DMS53 (cell line): ENCODE results near the gene RNF141.

ENCODE experiments used
- DNase-seq: peaks from one replicate; lab custom pipeline; 2025; lab: John Stamatoyannopoulos, UW

The RNF141 gene

DNA sequence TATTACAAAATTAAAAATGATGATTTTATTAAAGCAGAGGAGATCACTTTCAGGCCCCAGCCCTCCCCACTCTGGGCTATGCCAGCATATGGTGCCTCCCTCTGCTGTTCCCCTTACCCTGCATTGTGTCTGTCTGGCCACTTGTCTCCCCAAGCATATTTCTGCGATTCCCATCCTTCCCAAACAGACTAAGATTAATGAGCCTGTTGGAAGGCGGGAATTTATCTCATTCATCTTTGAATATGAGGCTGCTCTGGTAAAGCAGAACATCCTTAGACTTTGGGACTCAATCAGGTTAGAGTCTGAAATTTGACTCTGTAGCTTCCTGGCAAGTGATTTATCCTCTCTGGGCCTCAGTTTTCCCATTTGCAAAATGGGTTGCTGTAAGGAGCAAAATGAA, 60.2 kb downstream of the RNF141 start:
- no peak for DNase-seq

DNA sequence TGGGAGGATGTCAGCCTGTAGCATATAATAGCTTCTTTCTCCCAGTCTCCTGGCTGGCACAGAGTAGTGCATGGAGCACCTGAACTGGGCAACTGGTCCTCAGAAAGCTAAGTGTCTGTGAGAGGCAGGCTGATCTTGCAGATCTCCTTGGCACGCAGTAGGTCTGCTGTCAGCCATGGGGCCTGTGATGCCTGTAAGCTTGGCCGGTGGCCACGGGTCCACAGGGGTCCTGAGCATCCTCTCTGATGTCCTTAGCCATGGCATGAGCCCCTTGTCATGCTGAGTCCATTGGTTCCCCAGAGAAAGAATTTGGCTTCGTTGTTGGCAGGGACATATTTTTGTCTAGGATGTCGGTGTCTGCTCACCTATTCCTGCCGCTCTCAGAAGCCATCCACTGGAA, 61.0 kb downstream of the RNF141 start:
- DNase-seq: no peak

DNA sequence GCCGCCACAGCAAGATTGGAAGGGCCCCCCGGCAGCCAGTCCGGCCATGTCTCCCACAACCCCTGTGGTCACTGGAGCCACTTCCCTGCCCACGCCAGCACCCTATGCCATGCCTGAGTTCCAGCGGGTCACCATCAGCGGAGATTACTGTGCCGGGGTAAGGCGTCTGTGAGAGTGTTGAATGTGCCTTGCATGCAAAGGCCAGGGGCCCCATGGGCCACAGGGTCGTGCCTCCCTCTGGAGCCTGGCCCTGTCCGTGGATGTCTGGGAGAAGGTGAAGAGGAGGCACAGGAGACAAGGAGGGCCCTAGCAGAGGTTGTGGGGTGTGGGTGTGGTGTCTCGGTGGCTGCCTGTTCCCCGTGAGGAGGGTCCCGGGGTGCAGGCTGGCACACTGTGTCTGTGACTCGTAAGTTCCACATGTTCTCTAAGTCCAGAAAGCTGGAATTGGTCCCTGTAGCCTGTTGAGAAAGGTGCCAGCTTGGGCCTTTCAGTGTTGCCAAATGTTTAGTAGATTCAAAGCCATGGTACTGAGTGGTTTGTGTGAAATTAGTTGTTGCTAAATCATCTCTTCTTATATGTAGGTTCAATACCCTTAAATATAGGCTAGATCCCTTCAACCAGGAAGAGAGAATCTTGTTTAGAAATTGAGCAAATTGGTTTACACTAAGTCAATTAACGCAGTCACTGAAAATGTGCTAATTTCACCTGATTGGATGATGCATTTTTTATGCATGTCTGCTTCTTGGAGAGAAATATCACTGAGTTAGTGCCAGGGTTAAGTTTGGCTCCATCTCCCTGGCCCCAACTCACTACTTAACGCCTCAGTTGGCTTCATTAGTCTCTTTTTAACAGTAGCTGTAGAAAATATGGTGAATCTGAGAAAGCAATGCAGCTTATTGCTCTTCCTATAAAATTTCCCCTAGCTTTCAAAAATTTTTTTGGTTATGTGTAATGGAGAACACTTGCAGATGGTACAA, 62.1 kb downstream of the RNF141 start:
- no peak for DNase-seq

DNA sequence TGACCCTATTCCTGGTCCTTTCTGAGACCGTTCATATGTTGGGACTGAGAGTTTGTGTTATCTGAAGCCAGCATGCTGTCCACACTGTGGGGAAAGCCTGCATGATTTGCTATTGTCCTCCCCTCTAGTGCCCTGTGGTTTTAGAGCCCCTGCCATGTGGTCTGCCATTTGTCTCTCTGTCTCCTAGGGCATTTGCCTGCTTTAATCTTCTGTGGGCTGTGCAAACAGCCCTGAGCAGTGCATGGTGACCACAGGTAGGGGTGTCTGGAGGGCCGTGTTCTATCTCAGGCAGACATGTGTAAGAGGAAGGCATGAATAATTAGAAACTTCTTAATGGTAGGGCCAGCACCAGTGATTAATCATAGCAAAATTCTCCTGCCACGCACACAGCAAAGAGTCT, 62.9 kb downstream of the RNF141 start:
- DNase-seq: no peak

DNA sequence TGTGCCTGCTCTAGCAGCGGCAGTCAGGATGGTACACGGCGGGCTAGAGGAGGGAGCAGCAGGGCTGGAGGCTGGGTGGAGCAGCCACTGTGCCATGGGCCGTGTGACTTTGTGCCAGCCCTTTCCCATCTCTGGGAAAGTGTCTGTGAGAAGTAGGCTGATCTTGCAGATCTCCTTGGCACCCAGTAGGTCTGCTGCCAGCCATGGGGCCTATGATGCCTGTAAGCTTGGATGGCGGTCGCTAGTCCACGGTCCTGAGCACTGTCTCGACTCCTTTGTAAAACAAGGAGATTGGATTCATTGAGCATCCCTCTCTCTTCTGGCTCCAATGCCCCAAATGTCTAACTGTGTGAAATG, 63.3 kb downstream of the RNF141 start:
- no peak for DNase-seq

DNA sequence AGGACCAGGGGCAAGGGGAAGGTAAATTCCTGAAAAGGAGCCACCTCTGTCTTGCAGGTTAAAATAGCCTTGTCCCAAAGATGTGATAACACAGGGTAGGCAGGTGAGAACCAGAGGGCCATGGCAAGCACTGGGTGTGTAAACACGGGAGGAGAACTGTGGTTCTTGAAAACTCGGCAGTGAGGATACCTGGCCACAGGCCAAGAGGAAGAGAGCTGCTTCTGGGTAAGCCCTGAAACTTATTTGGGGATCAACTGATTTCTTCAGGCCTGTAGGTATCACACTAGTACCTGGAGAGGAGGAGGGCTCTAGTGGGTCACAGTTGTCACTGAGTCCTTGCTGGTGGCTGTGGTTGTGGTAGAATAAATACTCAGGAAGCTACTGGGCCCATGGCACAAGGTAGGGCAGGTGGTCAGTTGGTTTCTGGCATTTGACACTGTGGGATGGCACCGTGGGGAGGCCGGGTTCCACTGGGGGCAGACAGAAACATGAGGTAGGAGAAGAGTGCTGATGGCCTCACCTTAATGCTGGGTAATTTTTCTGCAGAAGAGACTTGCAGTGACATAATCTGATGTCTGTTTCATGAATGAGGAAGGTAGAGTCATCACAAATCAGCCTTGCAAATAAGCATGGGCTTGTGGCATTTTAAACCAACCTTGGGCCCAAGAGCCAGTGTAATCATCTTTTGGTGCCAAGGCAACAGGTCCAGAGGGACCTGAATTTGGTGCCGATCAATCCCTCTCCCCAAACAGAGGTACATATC, 63.9 kb downstream of the RNF141 start:
- peak; percentile 11 for DNase-seq

DNA sequence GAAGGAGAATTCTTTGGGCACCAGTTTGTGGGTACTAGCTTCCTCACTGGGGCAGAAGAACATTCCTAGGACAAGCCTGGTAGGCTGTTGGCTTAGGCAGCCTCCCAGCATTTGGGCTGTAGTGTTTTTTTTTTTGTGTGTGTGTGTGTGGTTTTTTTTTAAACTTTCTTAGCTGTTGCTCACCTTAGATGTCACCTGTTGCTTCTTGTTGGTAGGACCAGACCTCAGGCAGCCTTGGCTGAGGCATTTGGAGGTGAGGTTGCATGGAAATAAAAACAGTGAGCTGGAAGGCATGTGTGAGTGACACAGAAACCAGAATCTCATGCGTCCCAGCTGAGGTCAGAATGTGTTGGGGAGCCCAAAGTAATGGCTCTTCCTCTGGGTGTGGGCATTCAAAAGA, 64.6 kb downstream of the RNF141 start:
- DNase-seq: no peak

DNA sequence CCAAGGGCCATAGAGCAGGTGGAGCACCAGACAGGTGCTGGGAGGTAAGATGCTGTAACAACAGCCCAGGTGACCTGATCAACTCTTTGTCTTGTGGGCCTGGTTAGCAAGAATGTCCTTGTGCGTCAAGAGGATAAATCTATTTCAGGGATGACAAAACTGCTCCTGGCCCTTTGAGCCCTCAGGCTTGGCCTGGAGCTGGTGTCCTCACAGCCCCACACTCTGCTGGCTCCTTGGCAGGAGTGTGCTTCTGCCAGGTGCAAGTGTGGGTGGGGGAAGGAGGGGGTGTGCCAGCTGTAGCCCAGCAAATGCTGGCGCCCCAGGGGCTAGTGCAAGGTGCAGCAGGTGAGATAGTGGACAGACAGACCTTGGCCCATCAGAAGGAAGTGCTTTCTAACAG, 66.4 kb downstream of the RNF141 start:
- DNase-seq: no peak

DNA sequence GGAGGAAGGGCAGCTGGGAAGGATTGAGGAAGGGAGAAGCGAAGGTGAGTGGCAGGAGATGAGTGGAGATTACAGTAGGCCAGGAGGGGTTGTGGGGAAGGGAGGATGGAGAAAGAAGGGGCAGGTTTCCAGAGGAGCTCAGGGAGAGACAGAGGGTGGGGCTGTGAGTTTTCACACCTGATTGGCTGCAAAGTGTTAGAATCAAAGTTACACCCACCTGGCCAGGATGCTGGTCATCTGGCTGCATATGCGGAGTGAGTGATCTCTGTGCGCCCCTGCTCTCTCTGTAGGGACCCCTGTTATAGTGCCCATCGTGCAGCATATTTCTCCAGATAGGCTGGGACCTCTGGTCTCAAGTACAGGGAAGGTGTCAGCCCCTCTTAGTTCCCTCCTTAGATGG, 67.6 kb downstream of the RNF141 start:
- DNase-seq: no peak

DNA sequence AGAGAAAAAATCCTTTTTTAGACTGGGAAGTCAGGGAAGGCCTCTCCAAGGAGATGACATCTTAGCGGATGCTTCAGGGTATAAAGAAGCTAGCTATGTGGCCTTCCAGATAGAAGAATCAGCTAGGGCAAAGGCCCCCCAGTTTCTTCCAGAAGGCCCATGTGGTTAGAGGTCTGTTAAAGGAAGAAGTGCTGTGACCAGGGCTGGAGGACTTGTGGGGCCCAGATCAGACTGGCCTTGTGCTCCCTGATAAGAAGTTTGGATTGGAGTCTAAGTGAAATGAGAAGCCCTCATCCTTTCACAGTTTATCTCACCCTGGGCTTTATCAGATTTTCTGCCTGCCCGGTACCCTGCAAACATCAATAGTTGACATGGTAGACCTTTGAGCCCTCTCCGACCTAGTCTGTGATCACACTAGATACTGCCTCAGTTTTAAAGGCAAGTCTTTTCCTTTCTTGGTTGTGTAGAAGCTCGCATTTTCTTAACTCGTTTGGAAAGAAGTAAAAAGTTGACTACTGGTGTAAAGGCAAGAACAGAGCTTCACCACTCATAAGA, 78.2 kb downstream of the RNF141 start:
- no peak for DNase-seq
